Measurements from ENCODE around the gene NEK6. TPM values are rescaled to one million over a fixed set of nuclear protein-coding genes. Genes with fewer than 3 reads are reported as not detected.

The NEK6 gene
- total and polyA plus RNA-seq, 10 of the 15 experiments (the other 5 are each of a cell fraction or from before 2014, with no cell fraction given) = 31.3 to 161 (median 89.2) TPM

GRCh38 chr9:124257844-124258606, at the start of gene NEK6 (continued):
- TF ChIP-seq MXI1 (IDR thresholded peaks at IDR 0.05; ENCODE audit: low read depth, low read length) = peak; percentile 47; the same call in 1 of the 2 replicates
- no peak for TF ChIP-seq JUND (IDR thresholded peaks at IDR 0.05; ENCODE audit: low read depth, low read length)
- TF ChIP-seq HDAC2 (IDR thresholded peaks at IDR 0.05) = no peak
- peak in 1 of 2 experiments; percentile 38; a peak in 2 of 4 replicates for TF ChIP-seq IKZF2 (IDR thresholded peaks at IDR 0.05)
- no peak for TF ChIP-seq NR2C1 (IDR thresholded peaks at IDR 0.05)

- Histone ChIP-seq H3K4me3 (no peak overlapping the region), H4K20me1 (ENCODE audit: control insufficient read depth, insufficient read depth) (no peaks in the 10 kb centered on the region), H3K27me3 (replicated peaks in 1 of 2; ENCODE audit: control insufficient read depth in 2 of 2, insufficient read depth in 2 of 2, low read length in 1 of 2) (no peaks in the 10 kb centered on the region), H2AFZ (ENCODE audit: control insufficient read depth, low read depth, low read length) (0 out of 2 replicates have a peak overlapping the region, but pooled peaks have one; percentile 26), H3K79me2 (ENCODE audit: control insufficient read depth, insufficient read depth, low read length) (no peaks in the 10 kb centered on the region), H3K36me3 (ENCODE audit: control insufficient read depth in 2 of 2, insufficient read depth in 2 of 2, low read length in 1 of 2) (no peaks in the 10 kb centered on the region), H3K9me3 (replicated peaks; ENCODE audit: control insufficient read depth, insufficient read depth, low read length) (peaks cover 4% of the 10 kb centered on the region; the same call in 2 of the 3 replicates), H3K4me2 (ENCODE audit: control insufficient read depth, insufficient read depth) (peak overlapping the region; percentile 31; the same call in 1 of the 2 replicates), H3K4me1 (ENCODE audit: control insufficient read depth, insufficient read depth, low read length) (peaks cover 58% of the 10 kb centered on the region), H3K27ac (ENCODE audit: control insufficient read depth, insufficient read depth) (peak overlapping the region; percentile 62), H3K9ac (ENCODE audit: control insufficient read depth, insufficient read depth, low read length) (no peak overlapping the region)
- no TSS peak for BruUV-seq (replicated peaks)
- in situ Hi-C loops (cut with MboI) (loop anchor here (25.0 kb wide), 1 partner anchor 1429 kb away; no protein-coding TSS in a partner anchor), intact Hi-C loops (cut with micrococcal nuclease; ENCODE audit: unreplicated experiment) (no loop called here)
- SMC1A ChIA-PET (ENCODE audit: uncharacterized antibody, unreplicated experiment) = interaction anchor here (1.0 to 13.1 kb wide), 4 partner anchors 8 to 72 kb away, joined by 4 to 249 read pairs (median 8); no protein-coding TSS in a partner anchor
- whole genome bisulfite sequencing (ENCODE audit: insufficient coverage, insufficient replicate concordance, low lambda C conversion rate, missing lambda C conversion rate) = 0% methylated on average over 3 of the region's 3 CpGs
- DNase-seq (ENCODE audit: low read depth, low spot score) = peak; percentile 53
- POLR2A ChIA-PET = interaction anchor here (3.3 kb wide), 1 partner anchor 10 kb away, joined by 21 read pairs; no protein-coding TSS in a partner anchor
- ATAC-seq = peak; percentile 34
- TF ChIP-seq ZNF622 (IDR thresholded peaks at IDR 0.05) = no peak
- no peak for TF ChIP-seq NFYB (IDR thresholded peaks at IDR 0.05; ENCODE audit: insufficient read depth, low read depth, low read length)
- no peak for TF ChIP-seq POU2F2 (IDR thresholded peaks at IDR 0.05; ENCODE audit: borderline replicate concordance, low read depth, low read length)
- TF ChIP-seq ETV6 (conservative IDR thresholded peaks at IDR 0.05 in 1 of 2, IDR thresholded peaks at IDR 0.05 in 1 of 2; ENCODE audit: borderline replicate concordance in 1 of 2, low read depth in 1 of 2) = peak in 1 of 2 experiments; percentile 27; a peak in 1 of 4 replicates
- no peak for TF ChIP-seq ZZZ3 (IDR thresholded peaks at IDR 0.05; ENCODE audit: control insufficient read depth, insufficient read length, low read depth)
- TF ChIP-seq PAX8 (IDR thresholded peaks at IDR 0.05) = no peak
- no peak for TF ChIP-seq EP300 (IDR thresholded peaks at IDR 0.05; ENCODE audit: borderline replicate concordance in 1 of 2, control insufficient read depth in 1 of 2, low read depth in 2 of 2, low read length in 2 of 2)
- TF ChIP-seq IKZF2 (IDR thresholded peaks at IDR 0.05) = peak in 1 of 2 experiments; percentile 40; a peak in 1 of 4 replicates
- TF ChIP-seq PAX5 (IDR thresholded peaks at IDR 0.05; ENCODE audit: borderline replicate concordance, low read depth, low read length) = 0 out of 2 replicates have a peak, but pooled peaks have one; percentile 13
- RAD21 ChIA-PET (ENCODE audit: unreplicated experiment) = interaction anchor here (3.0 to 16.1 kb wide), 3 partner anchors 8 to 30 kb away, joined by 10 to 293 read pairs (median 16); no protein-coding TSS in a partner anchor
- CTCF ChIA-PET = no interaction called here
- no peak for FAIRE-seq
Measured at GRCh38 chr9:124208571-124208970, 49.2 kb upstream of the NEK6 start.

Data from GM12878 (cell line).